H1 (cell line): ENCODE results near the gene YARS2. TPM values are rescaled to one million over a fixed set of nuclear protein-coding genes. Genes with fewer than 3 reads are reported as not detected.

Experiments
- CBX5 ChIP-seq: fragments of 300-800, 300-1000 bp; sonication (generic); IDR thresholded peaks from 2 replicates; pipeline ENCODE4 v1.7.1; 2016; ENCODE audit warnings: antibody characterized with exemption, low read length, low read depth
- CHD1 ChIP-seq: IDR thresholded peaks from 2 replicates; pipeline ENCODE4 v1.6.1; 2012; ENCODE audit warnings: low read depth, low read length, improper control_type of control experiment
- HDAC6 ChIP-seq: IDR thresholded peaks from one replicate; pipeline ENCODE4 v1.7.1; 2012; ENCODE audit warnings: low read depth, mild to moderate bottlenecking, inconsistent platforms, low read length, moderate library complexity
- KDM5A ChIP-seq: fragments of 200-600 bp; IDR thresholded peaks from 2 replicates; pipeline ENCODE4 v1.7.1; 2012; ENCODE audit warnings: mild to moderate bottlenecking, low read length, inconsistent platforms, mixed read lengths
- MAFK ChIP-seq: IDR thresholded peaks from 2 replicates; pipeline ENCODE4 v1.6.1; 2012; ENCODE audit warnings: low read depth, mild to moderate bottlenecking, improper control_type of control experiment, low read length
- NRF1 ChIP-seq: IDR thresholded peaks from 2 replicates; pipeline ENCODE4 v1.6.1; 2011; ENCODE audit warnings: mild to moderate bottlenecking, low read depth, low read length, improper control_type of control experiment
- POLR2A ChIP-seq, 2 experiments: IDR thresholded peaks; 1 replicate in 1 of 2; 2 replicates in 1 of 2; pipeline ENCODE4 v1.6.1; 2011; ENCODE audit warnings: low read depth in 2 of 2, low read length in 2 of 2, mild to moderate bottlenecking in 2 of 2; ENCODE audit errors: control extremely low read depth in 1 of 2
- POLR2AphosphoS5 ChIP-seq: IDR thresholded peaks from 2 replicates; pipeline ENCODE4 v1.6.1; 2011; ENCODE audit warnings: low read depth, low read length
- RFX5 ChIP-seq: IDR thresholded peaks from 2 replicates; pipeline ENCODE4 v1.6.1; 2011; ENCODE audit warnings: low read depth, low read length, improper control_type of control experiment, borderline replicate concordance
- SP2 ChIP-seq: IDR thresholded peaks from 2 replicates; pipeline ENCODE4 v1.6.1; 2012; ENCODE audit warnings: mild to moderate bottlenecking, low read length, inconsistent platforms
- ZNF274 ChIP-seq: IDR thresholded peaks from 2 replicates; pipeline ENCODE4 v1.7.0; 2012; ENCODE audit warnings: low read length, borderline replicate concordance; ENCODE audit errors: extremely low read depth
- polyA plus RNA-seq, 7 experiments: library from polyadenylated mRNA; depleted of rRNA in 3 of 7; stranded (reverse) in 5 of 7; unstranded in 2 of 7; fragments of >200 nt in 5 of 7; fragments of 200-250 nt in 2 of 7; gene quantifications; 1 replicate in 5 of 7; 2 replicates in 1 of 7; 4 replicates in 1 of 7; pipeline versions ENCODE4 v1.2.1 to v1.2.3, GENCODE V29; 2011 to 2013; ENCODE audit warnings: missing spikeins in 2 of 7, mixed read lengths in 2 of 7
- total RNA-seq: library from RNA; stranded (reverse); fragmentation: NEBNext Ultra II Directional; extraction: Animal tissue kit (Norgen Biotek cat#: 25700); gene quantifications from 2 replicates; pipeline ENCODE4 v1.2.1, GENCODE V29; 2021
- TF ChIP-seq, protein P1 (sequence below): fragments of 300-600 bp; sonication (generic); IDR thresholded peaks from 2 replicates; pipeline ENCODE4 v1.7.1; 2012; ENCODE audit warnings: low read length, moderate library complexity, mild to moderate bottlenecking, inconsistent platforms; ENCODE audit not compliant: insufficient replicate concordance

The YARS2 gene
- total and polyA plus RNA-seq, 2 of the 8 experiments (the other 6 are each of a cell fraction or from before 2014, with no cell fraction given) = 29.9 to 41.4 TPM

GRCh38 chr12:32702946-32703345, 52.8 kb downstream of the YARS2 start (continued):
- TF ChIP-seq, protein P1, sequence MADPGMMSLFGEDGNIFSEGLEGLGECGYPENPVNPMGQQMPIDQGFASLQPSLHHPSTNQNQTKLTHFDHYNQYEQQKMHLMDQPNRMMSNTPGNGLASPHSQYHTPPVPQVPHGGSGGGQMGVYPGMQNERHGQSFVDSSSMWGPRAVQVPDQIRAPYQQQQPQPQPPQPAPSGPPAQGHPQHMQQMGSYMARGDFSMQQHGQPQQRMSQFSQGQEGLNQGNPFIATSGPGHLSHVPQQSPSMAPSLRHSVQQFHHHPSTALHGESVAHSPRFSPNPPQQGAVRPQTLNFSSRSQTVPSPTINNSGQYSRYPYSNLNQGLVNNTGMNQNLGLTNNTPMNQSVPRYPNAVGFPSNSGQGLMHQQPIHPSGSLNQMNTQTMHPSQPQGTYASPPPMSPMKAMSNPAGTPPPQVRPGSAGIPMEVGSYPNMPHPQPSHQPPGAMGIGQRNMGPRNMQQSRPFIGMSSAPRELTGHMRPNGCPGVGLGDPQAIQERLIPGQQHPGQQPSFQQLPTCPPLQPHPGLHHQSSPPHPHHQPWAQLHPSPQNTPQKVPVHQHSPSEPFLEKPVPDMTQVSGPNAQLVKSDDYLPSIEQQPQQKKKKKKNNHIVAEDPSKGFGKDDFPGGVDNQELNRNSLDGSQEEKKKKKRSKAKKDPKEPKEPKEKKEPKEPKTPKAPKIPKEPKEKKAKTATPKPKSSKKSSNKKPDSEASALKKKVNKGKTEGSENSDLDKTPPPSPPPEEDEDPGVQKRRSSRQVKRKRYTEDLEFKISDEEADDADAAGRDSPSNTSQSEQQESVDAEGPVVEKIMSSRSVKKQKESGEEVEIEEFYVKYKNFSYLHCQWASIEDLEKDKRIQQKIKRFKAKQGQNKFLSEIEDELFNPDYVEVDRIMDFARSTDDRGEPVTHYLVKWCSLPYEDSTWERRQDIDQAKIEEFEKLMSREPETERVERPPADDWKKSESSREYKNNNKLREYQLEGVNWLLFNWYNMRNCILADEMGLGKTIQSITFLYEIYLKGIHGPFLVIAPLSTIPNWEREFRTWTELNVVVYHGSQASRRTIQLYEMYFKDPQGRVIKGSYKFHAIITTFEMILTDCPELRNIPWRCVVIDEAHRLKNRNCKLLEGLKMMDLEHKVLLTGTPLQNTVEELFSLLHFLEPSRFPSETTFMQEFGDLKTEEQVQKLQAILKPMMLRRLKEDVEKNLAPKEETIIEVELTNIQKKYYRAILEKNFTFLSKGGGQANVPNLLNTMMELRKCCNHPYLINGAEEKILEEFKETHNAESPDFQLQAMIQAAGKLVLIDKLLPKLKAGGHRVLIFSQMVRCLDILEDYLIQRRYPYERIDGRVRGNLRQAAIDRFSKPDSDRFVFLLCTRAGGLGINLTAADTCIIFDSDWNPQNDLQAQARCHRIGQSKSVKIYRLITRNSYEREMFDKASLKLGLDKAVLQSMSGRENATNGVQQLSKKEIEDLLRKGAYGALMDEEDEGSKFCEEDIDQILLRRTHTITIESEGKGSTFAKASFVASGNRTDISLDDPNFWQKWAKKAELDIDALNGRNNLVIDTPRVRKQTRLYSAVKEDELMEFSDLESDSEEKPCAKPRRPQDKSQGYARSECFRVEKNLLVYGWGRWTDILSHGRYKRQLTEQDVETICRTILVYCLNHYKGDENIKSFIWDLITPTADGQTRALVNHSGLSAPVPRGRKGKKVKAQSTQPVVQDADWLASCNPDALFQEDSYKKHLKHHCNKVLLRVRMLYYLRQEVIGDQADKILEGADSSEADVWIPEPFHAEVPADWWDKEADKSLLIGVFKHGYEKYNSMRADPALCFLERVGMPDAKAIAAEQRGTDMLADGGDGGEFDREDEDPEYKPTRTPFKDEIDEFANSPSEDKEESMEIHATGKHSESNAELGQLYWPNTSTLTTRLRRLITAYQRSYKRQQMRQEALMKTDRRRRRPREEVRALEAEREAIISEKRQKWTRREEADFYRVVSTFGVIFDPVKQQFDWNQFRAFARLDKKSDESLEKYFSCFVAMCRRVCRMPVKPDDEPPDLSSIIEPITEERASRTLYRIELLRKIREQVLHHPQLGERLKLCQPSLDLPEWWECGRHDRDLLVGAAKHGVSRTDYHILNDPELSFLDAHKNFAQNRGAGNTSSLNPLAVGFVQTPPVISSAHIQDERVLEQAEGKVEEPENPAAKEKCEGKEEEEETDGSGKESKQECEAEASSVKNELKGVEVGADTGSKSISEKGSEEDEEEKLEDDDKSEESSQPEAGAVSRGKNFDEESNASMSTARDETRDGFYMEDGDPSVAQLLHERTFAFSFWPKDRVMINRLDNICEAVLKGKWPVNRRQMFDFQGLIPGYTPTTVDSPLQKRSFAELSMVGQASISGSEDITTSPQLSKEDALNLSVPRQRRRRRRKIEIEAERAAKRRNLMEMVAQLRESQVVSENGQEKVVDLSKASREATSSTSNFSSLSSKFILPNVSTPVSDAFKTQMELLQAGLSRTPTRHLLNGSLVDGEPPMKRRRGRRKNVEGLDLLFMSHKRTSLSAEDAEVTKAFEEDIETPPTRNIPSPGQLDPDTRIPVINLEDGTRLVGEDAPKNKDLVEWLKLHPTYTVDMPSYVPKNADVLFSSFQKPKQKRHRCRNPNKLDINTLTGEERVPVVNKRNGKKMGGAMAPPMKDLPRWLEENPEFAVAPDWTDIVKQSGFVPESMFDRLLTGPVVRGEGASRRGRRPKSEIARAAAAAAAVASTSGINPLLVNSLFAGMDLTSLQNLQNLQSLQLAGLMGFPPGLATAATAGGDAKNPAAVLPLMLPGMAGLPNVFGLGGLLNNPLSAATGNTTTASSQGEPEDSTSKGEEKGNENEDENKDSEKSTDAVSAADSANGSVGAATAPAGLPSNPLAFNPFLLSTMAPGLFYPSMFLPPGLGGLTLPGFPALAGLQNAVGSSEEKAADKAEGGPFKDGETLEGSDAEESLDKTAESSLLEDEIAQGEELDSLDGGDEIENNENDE = no peak
- TF ChIP-seq POLR2A (IDR thresholded peaks at IDR 0.05; ENCODE audit: control extremely low read depth in 1 of 2, low read depth in 2 of 2, low read length in 2 of 2) = no peak
- TF ChIP-seq CBX5 = no peak
- no peak for TF ChIP-seq CHD1
- TF ChIP-seq ZNF274 = no peak
- no peak for TF ChIP-seq HDAC6
- TF ChIP-seq POLR2AphosphoS5 = no peak
- TF ChIP-seq KDM5A = no peak
- TF ChIP-seq MAFK = no peak
- TF ChIP-seq RFX5 = no peak
- TF ChIP-seq SP2 = no peak
- TF ChIP-seq NRF1 = no peak
